ENCODE results near the gene MAP3K4. TPM values are rescaled to one million over a fixed set of nuclear protein-coding genes. Genes with fewer than 3 reads are reported as not detected.

Gene MAP3K4
- total RNA-seq, 2 donors from 2014 or later, result 30.2 to 33.5 TPM

GRCh38 chr6:161067749-161068148 lies 76.2 kb downstream of the MAP3K4 start:
- no peak for DNase-seq
- intact Hi-C loops (cut with DNase I), result loop anchor here in 1 of 2 donors (10.0 kb wide), 1 partner anchor 133 kb away; no protein-coding TSS in a partner anchor
- ATAC-seq, result no peak

- ATAC-seq, result no peak
- DNase-seq, result no peak
- intact Hi-C loops (cut with DNase I), result loop anchor here in 1 of 2 donors (10.0 kb wide), 1 partner anchor 134 kb away; no protein-coding TSS in a partner anchor
These were observed 76.8 kb downstream of the MAP3K4 start for GRCh38 chr6:161068321-161068741.

- intact Hi-C loops (cut with DNase I), result loop anchor here in 1 of 2 donors (10.0 kb wide), 1 partner anchor 149 kb away; no protein-coding TSS in a partner anchor
- DNase-seq, result no peak
- no peak for ATAC-seq
These were observed 82.4 kb downstream of the MAP3K4 start for GRCh38 chr6:161073930-161074329.

GRCh38 chr6:161074496-161075121 lies 83.0 kb downstream of the MAP3K4 start:
- intact Hi-C loops (cut with DNase I), result loop anchor here in 1 of 2 donors (10.0 kb wide), 1 partner anchor 150 kb away; no protein-coding TSS in a partner anchor

GRCh38 chr6:161076181-161076677 lies 84.7 kb downstream of the MAP3K4 start:
- DNase-seq (no peak), ATAC-seq (peak in 1 of 2 donors; percentile 39)
- intact Hi-C loops (cut with DNase I), result loop anchor here in 1 of 2 donors (10.0 kb wide), 1 partner anchor 151 kb away; no protein-coding TSS in a partner anchor

More at GRCh38 chr6:161074496-161075121, 83.0 kb downstream of the MAP3K4 start:
- no peak for DNase-seq
- no peak for ATAC-seq

- peak in 1 of 2 donors; percentile 79 for ATAC-seq
- DNase-seq, result peak; percentile 33
- intact Hi-C loops (cut with DNase I), result loop anchor here in 1 of 2 donors (10.0 kb wide), 1 partner anchor 155 kb away; no protein-coding TSS in a partner anchor
These were observed 88.1 kb downstream of the MAP3K4 start for GRCh38 chr6:161079566-161080262.

GRCh38 chr6:161080263-161080970 lies 88.8 kb downstream of the MAP3K4 start:
- DNase-seq, result no peak
- intact Hi-C loops (cut with DNase I), result no loop called here
- ATAC-seq, result no peak

- DNase-seq (no peak), ATAC-seq (no peak)
- intact Hi-C loops (cut with DNase I), result no loop called here
These were observed 90.6 kb downstream of the MAP3K4 start for GRCh38 chr6:161082215-161082614.

- ATAC-seq (no peak), DNase-seq (no peak)
- intact Hi-C loops (cut with DNase I), result no loop called here
These were observed 93.7 kb downstream of the MAP3K4 start for GRCh38 chr6:161085246-161085645.

- intact Hi-C loops (cut with DNase I), result no loop called here
- no peak for DNase-seq
- ATAC-seq, result no peak
These were observed 97.2 kb downstream of the MAP3K4 start for GRCh38 chr6:161088676-161089328.

- no peak for DNase-seq
- ATAC-seq, result no peak
- intact Hi-C loops (cut with DNase I), result no loop called here
These were observed 99.6 kb downstream of the MAP3K4 start for GRCh38 chr6:161091151-161091550.

- intact Hi-C loops (cut with DNase I), result no loop called here
- ATAC-seq (no peak), DNase-seq (no peak)
These were observed 100.6 kb downstream of the MAP3K4 start for GRCh38 chr6:161091972-161092701.

- DNase-seq, result no peak
- intact Hi-C loops (cut with DNase I), result no loop called here
- ATAC-seq, result no peak
These were observed 103.4 kb downstream of the MAP3K4 start for GRCh38 chr6:161094955-161095354.

- DNase-seq, result no peak
- ATAC-seq, result no peak
- intact Hi-C loops (cut with DNase I), result no loop called here
These were observed 104.3 kb downstream of the MAP3K4 start for GRCh38 chr6:161095916-161096315.

GRCh38 chr6:161100072-161100471 lies 108.5 kb downstream of the MAP3K4 start:
- intact Hi-C loops (cut with DNase I), result loop anchor here in 1 of 2 donors (5.0 kb wide), 1 partner anchor 272 kb away; no protein-coding TSS in a partner anchor
- DNase-seq (no peak), ATAC-seq (no peak)

GRCh38 chr6:161101517-161101916 lies 109.9 kb downstream of the MAP3K4 start:
- DNase-seq (no peak), ATAC-seq (no peak)
- intact Hi-C loops (cut with DNase I), result loop anchor here in 1 of 2 donors (5.0 kb wide), 1 partner anchor 271 kb away; no protein-coding TSS in a partner anchor

- intact Hi-C loops (cut with DNase I), result loop anchor here in 1 of 2 donors (5.0 kb wide), 1 partner anchor 269 kb away; no protein-coding TSS in a partner anchor
- ATAC-seq, result no peak
- DNase-seq, result no peak
These were observed 111.9 kb downstream of the MAP3K4 start for GRCh38 chr6:161103475-161103874.

GRCh38 chr6:161104966-161105365 lies 113.4 kb downstream of the MAP3K4 start:
- intact Hi-C loops (cut with DNase I), result loop anchor here in 1 of 2 donors (5.0 kb wide), 1 partner anchor 267 kb away; no protein-coding TSS in a partner anchor
- DNase-seq (no peak), ATAC-seq (no peak)

Measured in left cardiac atrium (tissue), 4 donors.